NCI-H2107 (cell line): Measurements from ENCODE around the gene JAK1.

Experiments used
- DNase-seq: peaks from one replicate; lab custom pipeline; 2025; lab: John Stamatoyannopoulos, UW

JAK1 gene

GRCh38 chr1:64980745-64981600 is 14.6 kb upstream of the JAK1 start:
- no peak for DNase-seq

DNA sequence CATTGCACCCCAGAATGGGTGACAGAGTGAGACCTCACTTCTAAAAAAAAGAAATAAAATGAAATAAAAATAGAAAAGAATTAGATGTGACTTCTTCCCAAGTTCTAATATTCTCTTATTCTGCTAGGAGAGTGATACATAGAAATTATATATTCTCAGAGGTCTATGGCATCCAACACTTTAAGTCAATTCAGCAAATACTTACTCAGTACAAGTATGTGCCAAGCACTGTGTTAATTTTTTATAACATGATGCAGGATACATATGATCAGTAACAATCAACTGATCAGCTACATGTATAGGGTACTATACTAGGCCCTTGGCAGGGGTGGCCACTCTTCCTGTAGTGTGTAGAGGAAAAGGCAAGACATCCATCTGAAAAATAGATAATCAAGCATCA is 13.0 kb upstream of the JAK1 start:
- DNase-seq, result no peak

DNA sequence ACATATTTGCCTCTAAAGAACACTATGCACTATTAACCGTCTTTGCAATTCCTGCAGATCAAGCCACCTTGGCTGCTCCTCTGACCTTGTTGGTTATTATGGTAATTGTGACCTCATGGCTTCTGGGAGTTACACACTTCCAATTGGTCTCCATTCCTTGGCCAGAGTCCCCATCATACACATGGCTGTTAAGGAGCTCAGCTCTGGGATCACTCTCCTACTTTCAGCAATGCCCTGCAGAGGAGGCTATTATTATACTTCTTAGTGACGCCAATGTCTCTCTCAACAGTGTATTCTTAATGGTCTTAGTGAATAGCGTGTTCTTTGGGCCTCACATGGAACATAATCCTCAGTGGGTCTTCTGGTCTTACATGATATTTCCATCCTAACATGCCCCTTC is 10.0 kb upstream of the JAK1 start:
- DNase-seq, result no peak

GRCh38 chr1:64975740-64976139 is 9.4 kb upstream of the JAK1 start:
- DNase-seq, result no peak

DNA sequence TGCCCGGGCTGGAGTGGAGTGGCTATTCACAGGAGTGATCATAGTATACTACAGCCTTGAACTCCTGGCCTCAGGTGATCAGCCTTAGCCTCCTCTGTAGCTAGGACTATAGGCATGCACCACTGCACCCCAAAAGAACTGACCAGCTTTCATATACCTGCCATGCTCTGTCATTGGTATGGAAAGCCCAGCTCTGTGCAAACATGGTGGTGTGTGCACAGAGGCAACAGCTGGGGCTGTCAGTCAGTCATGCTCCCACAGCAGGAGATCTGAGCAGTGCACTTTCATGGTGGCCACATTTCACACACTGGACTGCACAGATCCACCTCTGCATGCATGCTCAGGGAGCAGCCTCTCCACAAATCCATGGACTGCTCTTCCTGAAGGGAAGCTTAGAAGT is 8.8 kb upstream of the JAK1 start:
- no peak for DNase-seq

GRCh38 chr1:64974288-64974825 is 8.0 kb upstream of the JAK1 start:
- DNase-seq, result no peak

DNA sequence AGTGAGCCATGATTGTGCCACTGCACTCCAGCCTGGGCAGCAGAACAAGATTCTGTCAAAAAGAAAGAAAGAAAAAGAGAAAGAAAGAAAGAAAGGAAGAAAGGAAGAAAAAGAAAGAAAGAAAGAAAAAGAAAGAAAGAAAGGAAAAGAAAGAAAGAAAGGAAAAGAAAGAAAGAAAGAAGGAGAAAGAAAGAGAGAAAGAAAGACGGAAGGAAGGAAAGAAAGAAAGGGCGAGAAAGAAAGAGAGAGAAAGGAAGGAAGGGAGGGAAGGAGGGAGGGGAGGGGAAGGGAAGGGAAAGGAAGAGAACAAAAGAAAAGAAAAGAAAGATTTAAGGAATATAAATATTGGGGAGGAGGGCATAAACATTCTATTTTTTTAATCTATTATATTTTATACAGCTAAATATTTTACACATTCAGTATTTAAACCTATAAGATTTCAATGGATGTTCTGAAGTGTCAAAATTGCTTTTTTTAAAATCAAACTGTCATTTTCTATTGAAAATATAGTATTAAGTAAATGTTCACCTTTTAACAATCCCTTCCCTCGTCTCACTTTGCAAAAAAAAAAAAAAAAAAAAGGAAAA is 6.8 kb upstream of the JAK1 start:
- DNase-seq, result no peak

- no peak for DNase-seq
Measured at GRCh38 chr1:64969305-64970046, 3.1 kb upstream of the JAK1 start.

- no peak for DNase-seq
Measured at GRCh38 chr1:64967381-64967780, 1.0 kb upstream of the JAK1 start.

GRCh38 chr1:64965366-64966157 is 787 bp downstream of the JAK1 start:
- DNase-seq, result peak; percentile 28

DNA sequence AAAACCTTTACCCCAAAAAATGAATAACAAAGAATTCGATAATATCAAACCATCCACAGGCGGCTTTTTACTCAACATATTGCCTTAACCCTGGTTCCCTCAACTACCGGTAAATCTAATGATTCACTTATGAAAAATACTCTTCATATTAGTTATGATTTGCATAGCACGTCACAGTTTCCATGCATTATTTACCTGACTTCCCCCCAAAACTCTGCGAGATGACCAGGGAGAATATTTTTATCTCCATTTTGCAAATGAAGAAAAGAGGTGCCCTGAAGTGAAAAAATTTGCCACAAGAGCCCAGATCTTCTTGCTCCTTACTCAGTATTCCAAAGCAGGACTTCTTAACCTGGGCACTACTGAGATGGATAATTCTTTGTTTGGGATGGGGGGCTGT is 2.9 kb downstream of the JAK1 start:
- no peak for DNase-seq

- no peak for DNase-seq
Measured at GRCh38 chr1:64962441-64962840, 3.9 kb downstream of the JAK1 start.

DNA sequence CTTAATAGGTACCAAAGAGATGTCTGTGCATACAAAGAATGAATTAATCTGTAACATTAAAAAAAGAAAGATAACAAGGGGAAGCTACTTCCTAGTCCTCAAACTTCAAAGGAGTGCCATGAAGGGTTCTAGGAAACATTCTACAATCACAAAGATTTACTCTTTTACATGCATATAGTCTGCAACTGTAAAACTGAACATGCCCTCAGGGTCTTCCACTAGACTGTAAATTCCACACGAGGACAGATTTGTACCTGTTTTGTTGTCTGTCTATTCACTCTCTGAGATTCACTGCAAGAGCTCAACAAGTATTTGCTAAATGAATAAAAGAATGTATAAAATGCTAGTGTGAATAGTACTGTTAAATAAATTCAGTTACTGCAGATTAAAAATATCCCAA is 4.4 kb downstream of the JAK1 start:
- DNase-seq, result no peak

GRCh38 chr1:64960731-64961130 is 5.6 kb downstream of the JAK1 start:
- no peak for DNase-seq

DNA sequence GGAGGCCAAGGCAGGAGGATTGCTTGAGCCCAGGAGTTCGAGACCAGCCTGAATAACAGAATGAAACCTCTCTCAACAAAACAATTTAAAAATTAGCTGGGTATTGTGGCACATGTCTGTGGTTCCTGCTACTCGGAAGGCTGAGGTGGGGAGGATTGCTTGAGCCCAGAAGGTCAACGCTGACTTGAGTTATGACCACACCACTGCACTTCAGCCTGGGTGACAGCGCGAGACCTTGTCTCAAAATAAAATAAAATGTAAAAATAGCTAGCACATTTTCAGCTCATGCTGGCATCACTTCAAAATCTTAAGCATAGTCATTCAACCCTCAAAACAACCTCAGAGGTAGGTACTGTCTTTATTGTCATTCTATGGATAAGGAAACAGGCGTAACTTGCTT is 6.4 kb downstream of the JAK1 start:
- no peak for DNase-seq

GRCh38 chr1:64956733-64957441 is 9.5 kb downstream of the JAK1 start:
- DNase-seq, result no peak

GRCh38 chr1:64956010-64956640 is 10.2 kb downstream of the JAK1 start:
- DNase-seq, result no peak

DNA sequence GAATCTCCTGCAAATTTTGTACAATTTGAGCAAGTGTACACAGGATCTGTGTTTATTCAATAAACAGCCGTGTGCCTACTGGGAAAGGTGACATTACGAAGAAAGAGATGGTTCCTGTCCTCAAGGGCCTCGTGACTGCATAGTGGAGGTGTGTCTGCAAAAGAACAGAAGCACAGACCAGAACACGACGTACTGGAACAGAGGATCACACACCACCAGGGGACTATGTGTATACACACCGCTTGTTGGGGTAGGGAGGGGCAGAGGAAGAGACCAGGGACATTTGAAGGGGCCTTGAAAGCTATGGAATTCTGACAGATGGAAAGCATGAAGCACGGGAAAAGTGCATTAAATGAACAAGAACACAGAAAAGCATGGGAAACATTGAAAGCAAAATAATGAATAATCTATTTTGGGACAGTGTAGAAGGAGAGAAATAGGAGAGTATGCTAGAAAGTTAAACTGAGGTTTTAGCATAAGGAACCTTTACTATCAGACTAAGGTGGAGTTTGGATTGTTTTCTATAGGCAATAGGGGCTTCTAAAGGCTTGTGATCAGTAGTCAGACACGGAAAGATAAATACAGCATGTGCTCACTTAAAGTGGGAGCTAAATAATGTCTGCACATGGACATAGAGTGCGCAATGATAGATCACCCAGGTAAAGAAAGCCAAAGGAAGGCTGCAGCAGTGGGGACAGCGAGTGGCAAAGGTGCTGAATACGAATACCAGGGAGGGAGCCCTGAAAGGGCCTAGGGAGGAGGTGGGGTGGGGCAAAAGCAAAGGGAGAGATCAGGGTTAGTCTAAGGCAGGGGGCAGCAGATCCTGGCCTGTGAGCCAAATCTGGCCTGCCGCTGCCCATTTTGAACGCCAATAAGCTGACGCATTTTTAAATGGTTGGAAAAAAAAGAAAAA is 11.0 kb downstream of the JAK1 start:
- no peak for DNase-seq

GRCh38 chr1:64953241-64953640 is 13.1 kb downstream of the JAK1 start:
- DNase-seq, result no peak

GRCh38 chr1:64950284-64950809 is 16.0 kb downstream of the JAK1 start:
- DNase-seq, result no peak
